ENCODE results near the gene ISG15.
"Not testable (repeated sequence)": the region's sequence is repeated elsewhere in the genome, so short reads cannot be mapped to it uniquely, and the experiment has no call there.

The ISG15 gene

GRCh38 chr1:1054971-1055370, 41.7 kb downstream of the ISG15 start:
- DNase-seq (ENCODE audit: low read depth) = no peak
- H3K4me3 ChIP-seq (ENCODE audit: control insufficient read depth, low read depth, low read length) = no peak overlapping the region
- TF ChIP-seq CTCF (IDR thresholded peaks at IDR 0.05; ENCODE audit: control insufficient read depth, insufficient read depth, low read depth, low read length, missing control alignments) = no peak

DNA sequence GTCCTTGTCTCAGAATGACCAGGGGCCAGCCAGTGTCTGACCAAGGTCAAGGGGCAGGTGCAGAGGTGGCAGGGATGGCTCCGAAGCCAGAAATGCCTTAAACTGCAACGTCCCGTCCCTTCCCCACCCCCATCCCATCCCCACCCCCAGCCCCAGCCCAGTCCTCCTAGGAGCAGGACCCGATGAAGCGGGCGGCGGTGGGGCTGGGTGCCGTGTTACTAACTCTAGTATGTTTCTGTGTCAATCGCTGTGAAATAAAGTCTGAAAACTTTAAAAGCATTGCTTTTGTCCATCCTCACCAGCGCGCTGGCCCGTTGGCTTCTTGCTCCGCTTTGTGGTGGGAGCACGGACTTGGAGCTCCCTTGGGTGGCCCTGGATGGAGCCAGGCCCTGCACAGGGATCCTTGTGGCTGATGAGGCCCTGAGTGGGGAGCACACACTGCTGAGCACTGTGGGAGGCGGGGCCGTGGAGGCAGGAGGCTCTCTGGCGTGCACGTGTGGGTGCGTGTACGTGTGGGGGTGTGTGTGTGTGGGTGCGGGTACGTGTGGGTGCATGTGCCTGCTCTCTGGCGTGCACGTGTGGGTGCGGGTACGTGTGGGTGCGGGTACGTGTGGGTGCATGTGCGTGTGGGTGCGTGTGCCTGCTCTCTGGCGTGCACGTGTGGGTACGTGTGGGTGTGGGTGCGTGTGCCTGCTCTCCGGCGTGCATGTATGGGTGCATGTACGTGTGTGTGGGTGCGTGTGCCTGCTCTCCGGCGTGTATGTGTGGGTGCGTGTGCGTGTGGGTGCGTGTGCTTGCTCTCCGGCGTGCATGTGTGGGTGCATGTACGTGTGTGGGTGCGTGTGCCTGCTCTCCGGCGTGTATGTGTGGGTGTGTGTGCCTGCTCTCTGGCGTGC, 42.8 kb downstream of the ISG15 start:
- no peak overlapping the region for H3K4me3 ChIP-seq (ENCODE audit: control insufficient read depth, low read depth, low read length)
- no peak for DNase-seq (ENCODE audit: low read depth)
- no peak for TF ChIP-seq CTCF (IDR thresholded peaks at IDR 0.05; ENCODE audit: control insufficient read depth, insufficient read depth, low read depth, low read length, missing control alignments)

DNA sequence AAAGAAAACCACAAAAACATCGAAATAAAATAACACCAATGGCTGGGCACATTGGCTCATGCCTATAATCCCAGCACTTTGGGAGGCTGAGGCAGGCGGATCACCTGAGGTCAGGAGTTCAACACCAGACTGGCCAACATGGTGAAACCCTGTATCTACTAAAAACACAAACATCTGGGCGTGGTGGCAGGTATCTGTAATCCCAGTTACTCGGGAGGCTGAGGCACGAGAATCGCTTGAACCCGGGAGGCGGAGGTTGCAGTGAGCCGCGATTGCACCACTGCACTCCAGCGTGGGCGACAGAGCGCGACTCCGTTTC, 44.4 kb downstream of the ISG15 start:
- not testable (repeated sequence) for H3K4me3 ChIP-seq (ENCODE audit: control insufficient read depth, low read depth, low read length); DNase-seq (ENCODE audit: low read depth)

- no peak for DNase-seq (ENCODE audit: low read depth)
- H3K4me3 ChIP-seq (ENCODE audit: control insufficient read depth, low read depth, low read length) = peak overlapping the region; percentile 36; the same call in 1 of the 2 replicates
Observed at GRCh38 chr1:1058088-1058905, 45.0 kb downstream of the ISG15 start.

GRCh38 chr1:1058921-1059493, 45.7 kb downstream of the ISG15 start:
- H3K4me3 ChIP-seq (ENCODE audit: control insufficient read depth, low read depth, low read length) = peak overlapping the region; percentile 36
- no peak for DNase-seq (ENCODE audit: low read depth)
- no peak for TF ChIP-seq CTCF (IDR thresholded peaks at IDR 0.05; ENCODE audit: control insufficient read depth, insufficient read depth, low read depth, low read length, missing control alignments)

More at GRCh38 chr1:1058088-1058905, 45.0 kb downstream of the ISG15 start:
- TF ChIP-seq CTCF (IDR thresholded peaks at IDR 0.05; ENCODE audit: control insufficient read depth, insufficient read depth, low read depth, low read length, missing control alignments) = no peak

- no peak for TF ChIP-seq CTCF (IDR thresholded peaks at IDR 0.05; ENCODE audit: control insufficient read depth, insufficient read depth, low read depth, low read length, missing control alignments)
- DNase-seq (ENCODE audit: low read depth) = no peak
- peak overlapping the region; percentile 36 for H3K4me3 ChIP-seq (ENCODE audit: control insufficient read depth, low read depth, low read length)
Observed at GRCh38 chr1:1059494-1060280, 46.4 kb downstream of the ISG15 start.
